Osteoblast (primary cell): ENCODE data around the gene TNRC18. TPM values are rescaled to one million over a fixed set of nuclear protein-coding genes. Genes with fewer than 3 reads are reported as not detected.

Experiments used
- DNase-seq: peaks from one replicate; pipeline ENCODE4 v3.0.0; 2011; ENCODE audit warnings: low spot score, mixed read lengths; ENCODE audit not compliant: insufficient read length; ENCODE audit errors: missing footprints
- H2AFZ ChIP-seq: 2 replicates; pipeline ENCODE4 v1.6.0; 2011; ENCODE audit warnings: mild to moderate bottlenecking, low read length
- H3K27ac ChIP-seq: 2 replicates; pipeline ENCODE4 v1.5.1; 2011; ENCODE audit warnings: mild to moderate bottlenecking, low read depth, low read length, moderate library complexity
- H3K27me3 ChIP-seq: 2 replicates; pipeline ENCODE4 v1.6.0; 2012; ENCODE audit warnings: mild to moderate bottlenecking, control low read depth, inconsistent platforms, low read length, moderate library complexity; ENCODE audit not compliant: insufficient read depth
- H3K36me3 ChIP-seq: 2 replicates; pipeline ENCODE4 v1.5.1; 2011; ENCODE audit warnings: mild to moderate bottlenecking, low read length, control low read depth, moderate library complexity; ENCODE audit not compliant: insufficient read depth
- H3K4me1 ChIP-seq: 2 replicates; pipeline ENCODE4 v1.5.1; 2011; ENCODE audit warnings: mild to moderate bottlenecking, low read length, control low read depth, moderate library complexity; ENCODE audit not compliant: insufficient read depth
- H3K4me2 ChIP-seq: 2 replicates; pipeline ENCODE4 v1.6.0; 2011; ENCODE audit warnings: mild to moderate bottlenecking, low read length; ENCODE audit not compliant: insufficient read depth
- H3K4me3 ChIP-seq: fragments of 200-600 bp; sonication (generic); 3 replicates; pipeline ENCODE4 v1.5.1; 2012; ENCODE audit warnings: mild to moderate bottlenecking, low read length, inconsistent platforms; ENCODE audit not compliant: insufficient read depth
- H3K79me2 ChIP-seq: 2 replicates; pipeline ENCODE4 v1.6.0; 2012; ENCODE audit warnings: mild to moderate bottlenecking, low read length, control low read depth, inconsistent platforms; ENCODE audit not compliant: insufficient read depth
- H3K9me3 ChIP-seq: 2 replicates; pipeline ENCODE4 v1.5.1; 2011; ENCODE audit warnings: low read depth, low read length, control low read depth
- H4K20me1 ChIP-seq: 2 replicates; pipeline ENCODE4 v1.6.0; 2012; ENCODE audit warnings: mild to moderate bottlenecking, low read length, control low read depth; ENCODE audit not compliant: insufficient read depth
- CTCF ChIP-seq: IDR thresholded peaks from 2 replicates; pipeline ENCODE4 v1.5.1; 2011; ENCODE audit warnings: mild to moderate bottlenecking, low read depth, low read length, moderate library complexity; ENCODE audit errors: extremely low read depth
- total RNA-seq: library from RNA; depleted of rRNA; stranded (reverse); fragments of >200 nt; gene quantifications from 2 replicates; pipeline ENCODE4 v1.2.3, GENCODE V29; 2012

Gene TNRC18
- total RNA-seq, 1 donor, result 83.6 TPM

GRCh38 chr7:5296611-5297226, 126.9 kb downstream of the TNRC18 start:
- no peak for TF ChIP-seq CTCF
- H4K20me1 ChIP-seq, result no peaks in the 10 kb centered on the region
- H2AFZ ChIP-seq, result no peak overlapping the region
- no peak for DNase-seq
- H3K9me3 ChIP-seq, result peaks cover 2% of the 10 kb centered on the region
- H3K27me3 ChIP-seq, result no peaks in the 10 kb centered on the region
- H3K36me3 ChIP-seq, result no peaks in the 10 kb centered on the region
- no peaks in the 10 kb centered on the region for H3K4me1 ChIP-seq
- no peak overlapping the region for H3K4me3 ChIP-seq
- no peaks in the 10 kb centered on the region for H3K79me2 ChIP-seq
- no peak overlapping the region for H3K27ac ChIP-seq
- H3K4me2 ChIP-seq, result no peak overlapping the region

- H3K27ac ChIP-seq, result no peak overlapping the region
- no peak overlapping the region for H3K4me3 ChIP-seq
- no peaks in the 10 kb centered on the region for H4K20me1 ChIP-seq
- no peak for DNase-seq
- H3K4me1 ChIP-seq, result no peaks in the 10 kb centered on the region
- TF ChIP-seq CTCF, result no peak
- no peak overlapping the region for H2AFZ ChIP-seq
- no peaks in the 10 kb centered on the region for H3K27me3 ChIP-seq
- no peaks in the 10 kb centered on the region for H3K36me3 ChIP-seq
- H3K79me2 ChIP-seq, result no peaks in the 10 kb centered on the region
- peaks cover 2% of the 10 kb centered on the region for H3K9me3 ChIP-seq
- H3K4me2 ChIP-seq, result no peak overlapping the region
Measured at GRCh38 chr7:5296015-5296610, 127.5 kb downstream of the TNRC18 start.

- H2AFZ ChIP-seq, result no peak overlapping the region
- no peak overlapping the region for H3K4me3 ChIP-seq
- H3K4me1 ChIP-seq, result no peaks in the 10 kb centered on the region
- peaks cover 2% of the 10 kb centered on the region for H3K9me3 ChIP-seq
- no peaks in the 10 kb centered on the region for H4K20me1 ChIP-seq
- no peak overlapping the region for H3K27ac ChIP-seq
- H3K79me2 ChIP-seq, result no peaks in the 10 kb centered on the region
- no peaks in the 10 kb centered on the region for H3K36me3 ChIP-seq
- no peak for TF ChIP-seq CTCF
- peak; percentile 88 for DNase-seq
- H3K4me2 ChIP-seq, result no peak overlapping the region
- no peaks in the 10 kb centered on the region for H3K27me3 ChIP-seq
Measured at GRCh38 chr7:5295039-5296014, 128.3 kb downstream of the TNRC18 start.
